Measurements from ENCODE around the gene NEMP1.

NEMP1 gene

GRCh38 chr12:57046947-57047890 lies 31.4 kb downstream of the NEMP1 start:
- DNase-seq (ENCODE audit: insufficient read length) (no peak), FAIRE-seq (peak; percentile 85)
- no peak for TF ChIP-seq POLR2AphosphoS5 (IDR thresholded peaks at IDR 0.05; ENCODE audit: low read depth, low read length)
- no peak for TF ChIP-seq TAF1 (IDR thresholded peaks at IDR 0.05; ENCODE audit: borderline replicate concordance, low read depth, low read length)
- TF ChIP-seq POLR2A (IDR thresholded peaks at IDR 0.05; ENCODE audit: low read depth, low read length): no peak

DNA sequence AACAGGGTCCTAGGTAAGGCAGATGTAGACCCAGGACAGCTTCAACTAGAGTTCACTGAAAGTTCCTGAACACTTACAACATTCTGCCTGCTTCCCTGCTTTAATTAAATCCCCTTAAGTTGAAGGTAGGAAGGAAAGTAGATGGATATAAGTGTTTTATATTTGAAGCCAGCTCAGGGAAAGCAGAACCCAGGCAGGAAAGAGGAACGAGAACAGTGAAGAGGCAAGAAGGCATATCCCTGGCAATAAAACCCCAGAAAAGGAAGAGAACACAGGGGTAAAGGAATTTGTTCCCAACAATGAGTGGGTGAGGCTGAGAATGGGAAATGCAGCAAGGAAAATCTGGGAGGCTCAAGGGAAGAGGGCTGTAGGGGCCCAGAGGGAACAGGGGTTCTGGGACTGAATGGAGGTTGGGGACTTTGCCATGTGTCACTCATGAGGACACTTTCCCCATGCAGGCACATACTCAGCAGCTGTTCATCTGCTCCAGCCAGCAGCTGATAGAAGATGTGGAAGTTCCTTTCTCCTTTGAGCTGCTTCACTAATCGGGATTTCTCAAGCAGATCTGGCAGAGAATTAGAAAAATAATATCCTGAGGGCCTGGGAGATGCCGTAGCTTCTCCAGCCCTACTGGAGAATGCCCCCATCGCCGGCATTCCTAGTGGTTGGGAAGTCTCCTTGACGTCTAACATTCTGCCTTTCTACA lies 32.4 kb downstream of the NEMP1 start:
- no peak for FAIRE-seq

DNA sequence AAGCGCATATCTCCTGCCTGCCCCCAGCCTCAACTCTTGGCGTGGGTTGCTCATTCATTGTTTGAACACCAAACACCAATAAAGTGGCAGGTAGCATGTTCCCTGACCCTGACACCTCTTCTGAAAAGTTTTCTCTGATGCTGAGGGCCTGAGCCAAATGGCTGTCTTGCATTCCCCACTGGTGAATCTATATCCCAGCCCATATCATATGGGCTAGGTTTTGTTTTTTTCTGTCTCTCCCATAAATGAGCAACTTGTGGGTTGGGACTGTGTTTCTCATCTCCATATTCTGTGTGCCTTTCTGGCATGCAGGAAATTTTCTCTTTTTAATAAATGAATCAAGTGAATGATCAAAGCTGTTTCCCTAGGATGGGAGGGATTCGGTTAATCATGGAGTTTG lies 33.7 kb downstream of the NEMP1 start:
- TF ChIP-seq POLR2A (IDR thresholded peaks at IDR 0.05; ENCODE audit: low read depth, low read length) (no peak), POLR2AphosphoS5 (IDR thresholded peaks at IDR 0.05; ENCODE audit: low read depth, low read length) (no peak)
- no peak for FAIRE-seq
- no peak for DNase-seq (ENCODE audit: insufficient read length)

More for the DNA sequence above, 32.4 kb downstream of the NEMP1 start:
- TF ChIP-seq TAF1 (IDR thresholded peaks at IDR 0.05; ENCODE audit: borderline replicate concordance, low read depth, low read length) (no peak), POLR2A (IDR thresholded peaks at IDR 0.05; ENCODE audit: low read depth, low read length) (no peak), POLR2AphosphoS5 (IDR thresholded peaks at IDR 0.05; ENCODE audit: low read depth, low read length) (no peak)
- no peak for DNase-seq (ENCODE audit: insufficient read length)

DNA sequence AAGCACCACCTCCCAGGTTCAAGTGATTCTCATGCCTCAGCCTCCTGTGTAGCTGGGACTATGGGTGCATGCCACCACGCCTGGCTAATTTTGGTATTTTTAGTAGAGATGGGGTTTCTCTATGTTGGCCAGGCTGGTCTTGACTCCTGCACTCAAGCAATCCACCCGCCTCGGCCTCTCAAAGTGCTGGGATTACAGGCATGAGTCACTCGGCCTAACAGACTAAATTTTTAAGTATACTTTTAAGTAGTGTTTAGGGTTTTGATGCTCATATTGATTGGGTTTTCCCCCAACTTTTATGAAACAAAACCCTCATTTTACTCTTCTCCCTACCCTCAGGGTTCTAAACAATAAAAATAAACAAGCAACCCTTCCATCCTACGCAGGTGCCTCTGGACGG lies 34.1 kb downstream of the NEMP1 start:
- DNase-seq (ENCODE audit: insufficient read length): no peak
- FAIRE-seq: no peak

DNA sequence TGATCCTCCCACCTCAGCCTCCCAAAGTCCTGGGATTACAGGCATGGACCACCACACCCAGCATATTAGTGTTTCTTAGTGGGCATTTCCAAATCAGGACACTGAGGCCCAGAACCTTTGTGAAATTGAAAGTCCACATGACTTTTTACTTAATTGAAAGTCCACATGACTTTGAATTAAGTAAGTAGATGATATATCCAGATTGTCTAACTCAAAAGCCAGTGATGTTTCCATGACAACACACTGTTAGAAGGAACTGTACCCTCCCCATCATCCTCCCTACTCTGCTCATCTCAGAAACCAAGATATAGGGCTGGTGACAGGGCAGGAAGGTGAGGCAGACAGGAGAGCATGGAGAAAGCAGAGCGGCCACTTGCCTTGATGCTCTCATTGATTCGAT lies 35.9 kb downstream of the NEMP1 start:
- TF ChIP-seq POLR2A (IDR thresholded peaks at IDR 0.05; ENCODE audit: low read depth, low read length): no peak
- TF ChIP-seq POLR2AphosphoS5 (IDR thresholded peaks at IDR 0.05; ENCODE audit: low read depth, low read length): no peak
- TF ChIP-seq TAF1 (IDR thresholded peaks at IDR 0.05; ENCODE audit: borderline replicate concordance, low read depth, low read length): no peak
- DNase-seq (ENCODE audit: insufficient read length): no peak
- no peak for FAIRE-seq

More for the DNA sequence above, 34.1 kb downstream of the NEMP1 start:
- TF ChIP-seq POLR2AphosphoS5 (IDR thresholded peaks at IDR 0.05; ENCODE audit: low read depth, low read length) (no peak), POLR2A (IDR thresholded peaks at IDR 0.05; ENCODE audit: low read depth, low read length) (no peak), TAF1 (IDR thresholded peaks at IDR 0.05; ENCODE audit: borderline replicate concordance, low read depth, low read length) (no peak)

- FAIRE-seq (no peak), DNase-seq (ENCODE audit: insufficient read length) (no peak)
- TF ChIP-seq POLR2AphosphoS5 (IDR thresholded peaks at IDR 0.05; ENCODE audit: low read depth, low read length) (no peak), POLR2A (IDR thresholded peaks at IDR 0.05; ENCODE audit: low read depth, low read length) (no peak), TAF1 (IDR thresholded peaks at IDR 0.05; ENCODE audit: borderline replicate concordance, low read depth, low read length) (no peak)
Measured at GRCh38 chr12:57040750-57041149, 37.8 kb downstream of the NEMP1 start.

- DNase-seq (ENCODE audit: insufficient read length) (no peak), FAIRE-seq (no peak)
- TF ChIP-seq POLR2AphosphoS5 (IDR thresholded peaks at IDR 0.05; ENCODE audit: low read depth, low read length): no peak
- no peak for TF ChIP-seq TAF1 (IDR thresholded peaks at IDR 0.05; ENCODE audit: borderline replicate concordance, low read depth, low read length)
- no peak for TF ChIP-seq POLR2A (IDR thresholded peaks at IDR 0.05; ENCODE audit: low read depth, low read length)
Measured at GRCh38 chr12:57040211-57040610, 38.4 kb downstream of the NEMP1 start.

DNA sequence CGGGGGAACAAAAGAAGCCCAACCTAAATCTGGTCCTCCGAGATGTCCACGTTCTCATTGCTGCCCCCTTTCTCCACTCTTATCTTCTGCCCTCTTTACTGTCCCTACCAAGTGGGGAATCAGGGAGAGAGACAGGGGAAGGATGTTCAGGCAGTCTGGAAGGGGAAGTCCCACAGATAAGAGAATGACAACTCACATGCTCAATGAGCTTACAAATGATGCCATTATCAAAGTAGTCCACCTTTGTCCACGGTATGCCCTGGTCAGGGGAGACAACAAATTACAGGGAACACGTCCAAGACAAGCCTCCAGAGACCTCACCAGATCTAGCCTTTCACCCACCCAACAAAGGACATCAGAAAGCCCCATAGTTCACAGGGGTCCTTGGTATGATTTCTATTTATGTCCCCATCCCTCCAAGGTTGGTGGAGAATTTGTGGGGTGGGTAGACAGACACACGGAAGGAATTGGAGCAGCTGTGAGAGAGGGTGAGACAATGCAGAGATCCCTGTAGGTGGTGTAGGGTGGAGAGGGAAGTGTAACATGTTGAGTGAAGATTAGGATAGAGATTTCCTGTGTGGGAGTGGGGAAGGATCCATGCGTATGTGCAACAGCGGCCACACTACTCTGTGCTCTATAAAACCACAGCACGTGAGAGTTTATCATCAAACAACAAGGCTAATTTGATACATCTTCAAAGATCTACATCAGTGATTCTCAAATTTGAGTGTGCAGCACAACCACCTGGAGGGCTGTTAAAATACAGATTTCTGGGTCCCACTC lies 39.4 kb downstream of the NEMP1 start:
- TF ChIP-seq POLR2AphosphoS5 (IDR thresholded peaks at IDR 0.05; ENCODE audit: low read depth, low read length): no peak
- no peak for TF ChIP-seq TAF1 (IDR thresholded peaks at IDR 0.05; ENCODE audit: borderline replicate concordance, low read depth, low read length)
- TF ChIP-seq POLR2A (IDR thresholded peaks at IDR 0.05; ENCODE audit: low read depth, low read length): no peak
- no peak for DNase-seq (ENCODE audit: insufficient read length)
- FAIRE-seq: no peak

GRCh38 chr12:57037264-57037663 lies 41.3 kb downstream of the NEMP1 start:
- FAIRE-seq: no peak
- TF ChIP-seq POLR2A (IDR thresholded peaks at IDR 0.05; ENCODE audit: low read depth, low read length) (no peak), POLR2AphosphoS5 (IDR thresholded peaks at IDR 0.05; ENCODE audit: low read depth, low read length) (no peak), TAF1 (IDR thresholded peaks at IDR 0.05; ENCODE audit: borderline replicate concordance, low read depth, low read length) (no peak)

GRCh38 chr12:57033431-57033830 lies 45.2 kb downstream of the NEMP1 start:
- DNase-seq (ENCODE audit: insufficient read length): no peak
- TF ChIP-seq POLR2A (IDR thresholded peaks at IDR 0.05; ENCODE audit: low read depth, low read length) (no peak), POLR2AphosphoS5 (IDR thresholded peaks at IDR 0.05; ENCODE audit: low read depth, low read length) (no peak), TAF1 (IDR thresholded peaks at IDR 0.05; ENCODE audit: borderline replicate concordance, low read depth, low read length) (no peak)
- FAIRE-seq: no peak

More at GRCh38 chr12:57037264-57037663, 41.3 kb downstream of the NEMP1 start:
- no peak for DNase-seq (ENCODE audit: insufficient read length)

DNA sequence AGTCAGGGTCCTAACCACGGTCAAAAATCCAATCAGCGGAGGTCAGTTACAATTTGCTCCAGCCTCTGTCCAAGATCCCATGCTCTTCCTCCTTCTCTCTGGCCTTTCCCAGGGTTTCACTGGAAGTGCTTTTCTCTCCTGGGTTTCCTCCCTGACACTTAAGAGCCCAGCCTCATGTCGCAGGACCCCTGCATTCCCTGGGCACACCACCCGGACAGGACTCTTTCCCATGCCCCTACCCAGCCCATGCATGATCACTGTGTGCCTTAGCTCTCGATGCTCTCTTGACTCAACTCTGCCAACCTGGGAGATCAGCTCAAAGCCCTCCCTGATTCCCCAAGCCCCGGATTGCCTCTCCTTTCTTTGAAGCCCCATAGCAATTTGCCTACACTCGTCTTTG lies 46.8 kb downstream of the NEMP1 start:
- FAIRE-seq: no peak
- no peak for DNase-seq (ENCODE audit: insufficient read length)
- no peak for TF ChIP-seq TAF1 (IDR thresholded peaks at IDR 0.05; ENCODE audit: borderline replicate concordance, low read depth, low read length)
- TF ChIP-seq POLR2AphosphoS5 (IDR thresholded peaks at IDR 0.05; ENCODE audit: low read depth, low read length): no peak
- TF ChIP-seq POLR2A (IDR thresholded peaks at IDR 0.05; ENCODE audit: low read depth, low read length): no peak

Data from GM12892 (cell line).